CD14-positive monocyte (primary cell): ENCODE measurements around the gene SCGB1C1. TPM values are rescaled to one million over a fixed set of nuclear protein-coding genes. Genes with fewer than 3 reads are reported as not detected.
A peak's percentile ranks its signal among the peaks of the same experiment; 100 is the strongest.

Source experiments
- DNase-seq, 3 donors: peaks; one replicate each; pipeline ENCODE4 v3.0.0-alpha.2; 2011 to 2022
- H2AFZ ChIP-seq: 2 replicates; pipeline ENCODE4 v1.6.0; 2012; ENCODE audit warnings: mild to moderate bottlenecking, low read depth, low read length, inconsistent platforms; ENCODE audit not compliant: insufficient read depth, poor library complexity, severe bottlenecking
- H3K27ac ChIP-seq, 2 donors: 1 replicate in 1 of 2; 2 replicates in 1 of 2; pipeline ENCODE4 v1.5.1; 2012 to 2013; ENCODE audit warnings: low read length in 2 of 2, control low read depth in 1 of 2, inconsistent platforms in 1 of 2, low read depth in 1 of 2, mild to moderate bottlenecking in 1 of 2
- H3K27me3 ChIP-seq, 2 donors: one replicate each; pipeline versions ENCODE4 v1.6.0 to v1.6.1; 2011 to 2013; ENCODE audit warnings: low read length in 2 of 2; ENCODE audit not compliant: control insufficient read depth in 2 of 2, insufficient read depth in 2 of 2
- H3K36me3 ChIP-seq, 2 donors: replicated peaks in 1 of 2; 1 replicate in 1 of 2; 2 replicates in 1 of 2; pipeline versions ENCODE4 v1.5.1 to v1.6.1; 2012 to 2013; ENCODE audit warnings: low read length in 2 of 2, control low read depth in 1 of 2, inconsistent platforms in 1 of 2, mild to moderate bottlenecking in 1 of 2; ENCODE audit not compliant: insufficient read depth in 2 of 2, control insufficient read depth in 1 of 2
- H3K4me1 ChIP-seq, 2 donors: 1 replicate in 1 of 2; 2 replicates in 1 of 2; pipeline versions ENCODE4 v1.5.1 to v1.6.1; 2012 to 2013; ENCODE audit warnings: low read length in 2 of 2, control low read depth in 1 of 2, inconsistent platforms in 1 of 2, mild to moderate bottlenecking in 1 of 2, moderate library complexity in 1 of 2; ENCODE audit not compliant: insufficient read depth in 2 of 2, control insufficient read depth in 1 of 2
- H3K4me2 ChIP-seq: replicated peaks from 2 replicates; pipeline ENCODE3; 2012; ENCODE audit warnings: low read length, moderate library complexity, mild to moderate bottlenecking; ENCODE audit not compliant: poor library complexity, severe bottlenecking; ENCODE audit errors: extremely low read depth
- H3K4me3 ChIP-seq, 3 experiments: fragments of 200-600 bp in 1 of 3; sonication (generic) in 1 of 3; replicated peaks in 1 of 3; 1 replicate in 2 of 3; 2 replicates in 1 of 3; pipeline ENCODE4 v1.5.1; 2011 to 2013; ENCODE audit warnings: low read length in 3 of 3, mild to moderate bottlenecking in 3 of 3, control low read depth in 2 of 3, low read depth in 2 of 3, inconsistent platforms in 1 of 3, moderate library complexity in 1 of 3
- H3K79me2 ChIP-seq: 2 replicates; pipeline ENCODE4 v1.6.0; 2012; ENCODE audit warnings: mild to moderate bottlenecking, control low read depth, inconsistent platforms, low read length, moderate library complexity; ENCODE audit not compliant: insufficient read depth
- H3K9ac ChIP-seq: 2 replicates; pipeline ENCODE4 v1.6.0; 2017; ENCODE audit warnings: low read length, mild to moderate bottlenecking; ENCODE audit not compliant: insufficient read depth, poor library complexity, severe bottlenecking
- H3K9me3 ChIP-seq, 2 donors: replicated peaks in 1 of 2; 1 replicate in 1 of 2; 2 replicates in 1 of 2; pipeline versions ENCODE4 v1.5.1 to v1.6.1; 2012 to 2013; ENCODE audit warnings: low read length in 2 of 2, control low read depth in 1 of 2; ENCODE audit not compliant: control insufficient read depth in 1 of 2, insufficient read depth in 1 of 2
- H4K20me1 ChIP-seq: 2 replicates; pipeline ENCODE4 v1.6.0; 2012; ENCODE audit warnings: mild to moderate bottlenecking, low read length, control low read depth, moderate library complexity; ENCODE audit not compliant: insufficient read depth
- H3K27ac Mint-ChIP-seq, 7 donors: one replicate each; pipeline ENCODE4 v1.8.0; 2020; ENCODE audit warnings: mild to moderate bottlenecking in 7 of 7, mixed read lengths in 7 of 7, moderate library complexity in 6 of 7, inconsistent platforms in 2 of 7
- H3K27me3 Mint-ChIP-seq, 3 donors: one replicate each; pipeline ENCODE4 v1.8.0; 2021 to 2022; ENCODE audit warnings: low read depth in 3 of 3, mild to moderate bottlenecking in 3 of 3, mixed read lengths in 3 of 3, moderate library complexity in 3 of 3, inconsistent platforms in 1 of 3
- H3K36me3 Mint-ChIP-seq, 2 donors: one replicate each; pipeline ENCODE4 v1.8.0; 2020; ENCODE audit warnings: mixed read lengths in 2 of 2, inconsistent platforms in 1 of 2, mild to moderate bottlenecking in 1 of 2
- H3K4me1 Mint-ChIP-seq: one replicate; pipeline ENCODE4 v1.8.0; 2020; ENCODE audit warnings: mild to moderate bottlenecking, mixed read lengths
- H3K4me3 Mint-ChIP-seq, 2 donors: one replicate each; pipeline ENCODE4 v1.8.0; 2020; ENCODE audit warnings: mild to moderate bottlenecking in 2 of 2, mixed read lengths in 2 of 2, moderate library complexity in 1 of 2
- H3K9me3 Mint-ChIP-seq, 7 donors: one replicate each; pipeline ENCODE4 v1.8.0; 2020 to 2022; ENCODE audit warnings: mixed read lengths in 7 of 7, mild to moderate bottlenecking in 6 of 7, moderate library complexity in 6 of 7, inconsistent platforms in 2 of 7
- CTCF ChIP-seq: fragments of 200-600 bp; IDR thresholded peaks from one replicate; pipeline ENCODE4 v1.8.0; 2022; ENCODE audit warnings: antibody characterized with exemption, mild to moderate bottlenecking
- WGBS: methylation state at CpG from one replicate; pipeline ENCODE4 v1.1.5; 2013; ENCODE audit warnings: missing lambda C conversion rate; ENCODE audit not compliant: insufficient coverage; 5-methylcytosine and 5-hydroxymethylcytosine counted together
- intact Hi-C, 2 donors: fragments of 100-400 bp; cut with micrococcal nuclease; formaldehyde crosslinking; loops; one replicate each; pipeline versions ENCODE4 v1.15.0 to v1.15.1; 2023
- polyA plus RNA-seq, 3 donors: library from polyadenylated mRNA; depleted of rRNA in 1 of 3; unstranded in 2 of 3; stranded (reverse) in 1 of 3; fragments of 300-500 nt in 2 of 3; fragments of >200 nt in 1 of 3; fragmentation: Illumina TruSeq in 2 of 3; gene quantifications; 1 replicate in 2 of 3; 2 replicates in 1 of 3; pipeline ENCODE4 v1.2.3, GENCODE V29; 2012 to 2021

The SCGB1C1 gene
- polyA plus RNA-seq, 3 donors, result not detected

- Mint-ChIP-seq H3K36me3 (peaks cover 47 to 54% of the 10 kb centered on the region in 2 donors), H3K9me3 (no peaks in the 10 kb centered on the region), H3K4me1 (peaks cover 59% of the 10 kb centered on the region), H3K27me3 (peaks cover 2 to 6% (median 4%) of the 10 kb centered on the region in 3 donors), H3K4me3 (peak overlapping the region; percentile 97 to 98), H3K27ac (peak overlapping the region; percentile 99 to 100 (median 100))
- peak overlapping the region; percentile 86 for H3K4me2 ChIP-seq
- intact Hi-C loops, result loop anchor here in 1 of 2 donors (1.0 to 10.0 kb wide), 3 partner anchors 30 to 298 kb away; partner anchors contain the start of genes PSMD13, RNH1 and SIRT3
- H3K27me3 ChIP-seq, result no peaks in the 10 kb centered on the region
- H3K36me3 ChIP-seq, result peaks cover 35 to 53% of the 10 kb centered on the region in 2 donors
- TF ChIP-seq CTCF, result no peak
- H3K4me3 ChIP-seq, result peak overlapping the region; percentile 78 to 98 (median 81)
- H2AFZ ChIP-seq, result peak overlapping the region; percentile 50
- peaks cover 45 to 66% of the 10 kb centered on the region in 2 donors for H3K4me1 ChIP-seq
- H3K79me2 ChIP-seq, result peaks cover 62% of the 10 kb centered on the region
- no peaks in the 10 kb centered on the region for H3K9me3 ChIP-seq
- 1% methylated on average over 34 of the region's 39 CpGs for WGBS
- H4K20me1 ChIP-seq, result peaks cover 63% of the 10 kb centered on the region
- peak overlapping the region; percentile 98 for H3K9ac ChIP-seq
- peak overlapping the region; percentile 98 to 100 for H3K27ac ChIP-seq
- peak; percentile 27 to 81 (median 52) for DNase-seq
These were observed 13.8 kb downstream of the SCGB1C1 start for GRCh38 chr11:206526-207207.

- Histone ChIP-seq H4K20me1 (peaks cover 68% of the 10 kb centered on the region), H2AFZ (peak within 1 kb of the TSS; percentile 62), H3K9ac (peak within 1 kb of the TSS; percentile 98), H3K36me3 (peaks cover 42 to 60% of the 10 kb centered on the region in 2 donors), H3K4me2 (peak within 1 kb of the TSS; percentile 86), H3K79me2 (peaks cover 62% of the 10 kb centered on the region), H3K4me3 (peak within 1 kb of the TSS; percentile 78 to 98 (median 81)), H3K27ac (peak within 1 kb of the TSS; percentile 98 to 100), H3K9me3 (no peaks in the 10 kb centered on the region), H3K27me3 (no peaks in the 10 kb centered on the region), H3K4me1 (peaks cover 39 to 59% of the 10 kb centered on the region in 2 donors)
- under 1% methylated on average over 63 of the region's 63 CpGs for WGBS
- Mint-ChIP-seq H3K27ac (peak within 1 kb of the TSS; percentile 99 to 100 (median 100)), H3K36me3 (peaks cover 54 to 61% of the 10 kb centered on the region in 2 donors), H3K27me3 (peaks cover 2 to 5% (median 4%) of the 10 kb centered on the region in 3 donors), H3K4me3 (peak within 1 kb of the TSS; percentile 97 to 98), H3K9me3 (no peaks in the 10 kb centered on the region), H3K4me1 (peaks cover 53% of the 10 kb centered on the region)
- no peak for TF ChIP-seq CTCF
- intact Hi-C loops, result loop anchor here in 1 of 2 donors (1.0 to 10.0 kb wide), 3 partner anchors 29 to 297 kb away; partner anchors contain the start of genes PSMD13, RNH1 and SIRT3
- peak; percentile 98 to 99 (median 99) for DNase-seq
These were observed 14.5 kb downstream of the SCGB1C1 start, which contains the start of the genes BET1L and RIC8A for GRCh38 chr11:207208-207862. BET1L (minus strand) TSS chr11:207399; CDS start chr11:207321, 78 bp downstream. RIC8A (plus strand) TSS chr11:207708; CDS start chr11:208855, 1,147 bp downstream.
